ENCODE results near the gene ELMOD3. TPM values are rescaled to one million over a fixed set of nuclear protein-coding genes. Genes with fewer than 3 reads are reported as not detected.

ELMOD3 gene
- total and polyA plus RNA-seq, 9 of the 15 experiments (the other 6 are each of a cell fraction or from before 2014, with no cell fraction given) = 2.7 to 18.7 (median 11.6) TPM

DNA sequence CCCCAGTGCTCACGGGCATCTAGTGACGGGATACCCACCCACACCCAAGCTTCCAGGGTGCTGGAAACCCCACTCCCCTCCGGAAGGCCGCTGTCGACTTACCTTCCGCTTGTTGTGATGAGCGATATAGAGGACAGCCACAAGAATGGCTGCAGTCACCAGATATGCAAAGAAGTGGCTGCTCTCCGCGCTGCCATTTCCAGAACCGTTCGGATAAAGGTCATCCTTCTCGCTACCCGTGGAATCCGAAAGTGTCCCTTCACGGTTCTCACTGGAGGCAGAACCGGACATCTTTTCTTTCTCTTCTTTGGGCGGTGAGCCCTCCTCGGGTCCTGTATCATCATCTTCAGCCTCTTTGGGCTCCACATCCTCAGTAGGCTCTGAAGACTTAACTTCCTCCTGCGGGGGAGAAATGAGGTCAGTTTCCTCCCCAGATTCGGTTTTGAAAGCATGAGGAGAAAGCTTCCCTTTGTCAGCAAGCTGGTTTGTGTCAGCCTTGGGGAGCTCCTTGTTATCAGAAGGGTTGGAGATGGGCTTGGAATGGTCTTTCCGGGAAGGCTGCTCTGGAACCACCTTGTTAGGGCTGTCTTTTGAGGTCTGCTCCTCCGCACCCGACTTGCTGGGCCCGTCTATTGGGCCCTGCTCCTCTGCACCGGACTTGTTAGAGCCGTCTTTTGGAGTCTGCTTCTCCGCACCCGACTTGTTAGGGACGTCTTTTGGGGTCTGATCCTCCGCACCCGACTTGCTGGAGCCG is 28.0 kb upstream of the ELMOD3 start (continued):
- TF ChIP-seq, protein P1, sequence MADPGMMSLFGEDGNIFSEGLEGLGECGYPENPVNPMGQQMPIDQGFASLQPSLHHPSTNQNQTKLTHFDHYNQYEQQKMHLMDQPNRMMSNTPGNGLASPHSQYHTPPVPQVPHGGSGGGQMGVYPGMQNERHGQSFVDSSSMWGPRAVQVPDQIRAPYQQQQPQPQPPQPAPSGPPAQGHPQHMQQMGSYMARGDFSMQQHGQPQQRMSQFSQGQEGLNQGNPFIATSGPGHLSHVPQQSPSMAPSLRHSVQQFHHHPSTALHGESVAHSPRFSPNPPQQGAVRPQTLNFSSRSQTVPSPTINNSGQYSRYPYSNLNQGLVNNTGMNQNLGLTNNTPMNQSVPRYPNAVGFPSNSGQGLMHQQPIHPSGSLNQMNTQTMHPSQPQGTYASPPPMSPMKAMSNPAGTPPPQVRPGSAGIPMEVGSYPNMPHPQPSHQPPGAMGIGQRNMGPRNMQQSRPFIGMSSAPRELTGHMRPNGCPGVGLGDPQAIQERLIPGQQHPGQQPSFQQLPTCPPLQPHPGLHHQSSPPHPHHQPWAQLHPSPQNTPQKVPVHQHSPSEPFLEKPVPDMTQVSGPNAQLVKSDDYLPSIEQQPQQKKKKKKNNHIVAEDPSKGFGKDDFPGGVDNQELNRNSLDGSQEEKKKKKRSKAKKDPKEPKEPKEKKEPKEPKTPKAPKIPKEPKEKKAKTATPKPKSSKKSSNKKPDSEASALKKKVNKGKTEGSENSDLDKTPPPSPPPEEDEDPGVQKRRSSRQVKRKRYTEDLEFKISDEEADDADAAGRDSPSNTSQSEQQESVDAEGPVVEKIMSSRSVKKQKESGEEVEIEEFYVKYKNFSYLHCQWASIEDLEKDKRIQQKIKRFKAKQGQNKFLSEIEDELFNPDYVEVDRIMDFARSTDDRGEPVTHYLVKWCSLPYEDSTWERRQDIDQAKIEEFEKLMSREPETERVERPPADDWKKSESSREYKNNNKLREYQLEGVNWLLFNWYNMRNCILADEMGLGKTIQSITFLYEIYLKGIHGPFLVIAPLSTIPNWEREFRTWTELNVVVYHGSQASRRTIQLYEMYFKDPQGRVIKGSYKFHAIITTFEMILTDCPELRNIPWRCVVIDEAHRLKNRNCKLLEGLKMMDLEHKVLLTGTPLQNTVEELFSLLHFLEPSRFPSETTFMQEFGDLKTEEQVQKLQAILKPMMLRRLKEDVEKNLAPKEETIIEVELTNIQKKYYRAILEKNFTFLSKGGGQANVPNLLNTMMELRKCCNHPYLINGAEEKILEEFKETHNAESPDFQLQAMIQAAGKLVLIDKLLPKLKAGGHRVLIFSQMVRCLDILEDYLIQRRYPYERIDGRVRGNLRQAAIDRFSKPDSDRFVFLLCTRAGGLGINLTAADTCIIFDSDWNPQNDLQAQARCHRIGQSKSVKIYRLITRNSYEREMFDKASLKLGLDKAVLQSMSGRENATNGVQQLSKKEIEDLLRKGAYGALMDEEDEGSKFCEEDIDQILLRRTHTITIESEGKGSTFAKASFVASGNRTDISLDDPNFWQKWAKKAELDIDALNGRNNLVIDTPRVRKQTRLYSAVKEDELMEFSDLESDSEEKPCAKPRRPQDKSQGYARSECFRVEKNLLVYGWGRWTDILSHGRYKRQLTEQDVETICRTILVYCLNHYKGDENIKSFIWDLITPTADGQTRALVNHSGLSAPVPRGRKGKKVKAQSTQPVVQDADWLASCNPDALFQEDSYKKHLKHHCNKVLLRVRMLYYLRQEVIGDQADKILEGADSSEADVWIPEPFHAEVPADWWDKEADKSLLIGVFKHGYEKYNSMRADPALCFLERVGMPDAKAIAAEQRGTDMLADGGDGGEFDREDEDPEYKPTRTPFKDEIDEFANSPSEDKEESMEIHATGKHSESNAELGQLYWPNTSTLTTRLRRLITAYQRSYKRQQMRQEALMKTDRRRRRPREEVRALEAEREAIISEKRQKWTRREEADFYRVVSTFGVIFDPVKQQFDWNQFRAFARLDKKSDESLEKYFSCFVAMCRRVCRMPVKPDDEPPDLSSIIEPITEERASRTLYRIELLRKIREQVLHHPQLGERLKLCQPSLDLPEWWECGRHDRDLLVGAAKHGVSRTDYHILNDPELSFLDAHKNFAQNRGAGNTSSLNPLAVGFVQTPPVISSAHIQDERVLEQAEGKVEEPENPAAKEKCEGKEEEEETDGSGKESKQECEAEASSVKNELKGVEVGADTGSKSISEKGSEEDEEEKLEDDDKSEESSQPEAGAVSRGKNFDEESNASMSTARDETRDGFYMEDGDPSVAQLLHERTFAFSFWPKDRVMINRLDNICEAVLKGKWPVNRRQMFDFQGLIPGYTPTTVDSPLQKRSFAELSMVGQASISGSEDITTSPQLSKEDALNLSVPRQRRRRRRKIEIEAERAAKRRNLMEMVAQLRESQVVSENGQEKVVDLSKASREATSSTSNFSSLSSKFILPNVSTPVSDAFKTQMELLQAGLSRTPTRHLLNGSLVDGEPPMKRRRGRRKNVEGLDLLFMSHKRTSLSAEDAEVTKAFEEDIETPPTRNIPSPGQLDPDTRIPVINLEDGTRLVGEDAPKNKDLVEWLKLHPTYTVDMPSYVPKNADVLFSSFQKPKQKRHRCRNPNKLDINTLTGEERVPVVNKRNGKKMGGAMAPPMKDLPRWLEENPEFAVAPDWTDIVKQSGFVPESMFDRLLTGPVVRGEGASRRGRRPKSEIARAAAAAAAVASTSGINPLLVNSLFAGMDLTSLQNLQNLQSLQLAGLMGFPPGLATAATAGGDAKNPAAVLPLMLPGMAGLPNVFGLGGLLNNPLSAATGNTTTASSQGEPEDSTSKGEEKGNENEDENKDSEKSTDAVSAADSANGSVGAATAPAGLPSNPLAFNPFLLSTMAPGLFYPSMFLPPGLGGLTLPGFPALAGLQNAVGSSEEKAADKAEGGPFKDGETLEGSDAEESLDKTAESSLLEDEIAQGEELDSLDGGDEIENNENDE (IDR thresholded peaks at IDR 0.05; ENCODE audit: low read depth, low read length) = no peak
- no peak for TF ChIP-seq ZFP1 (CRISPR knock-in tag; IDR thresholded peaks at IDR 0.05)
- TF ChIP-seq NCOR1 (IDR thresholded peaks at IDR 0.05) = peak; percentile 62
- no peak for TF ChIP-seq ZNF347 (CRISPR knock-in tag; IDR thresholded peaks at IDR 0.05; ENCODE audit: low read depth)
- TF ChIP-seq, protein P2, sequence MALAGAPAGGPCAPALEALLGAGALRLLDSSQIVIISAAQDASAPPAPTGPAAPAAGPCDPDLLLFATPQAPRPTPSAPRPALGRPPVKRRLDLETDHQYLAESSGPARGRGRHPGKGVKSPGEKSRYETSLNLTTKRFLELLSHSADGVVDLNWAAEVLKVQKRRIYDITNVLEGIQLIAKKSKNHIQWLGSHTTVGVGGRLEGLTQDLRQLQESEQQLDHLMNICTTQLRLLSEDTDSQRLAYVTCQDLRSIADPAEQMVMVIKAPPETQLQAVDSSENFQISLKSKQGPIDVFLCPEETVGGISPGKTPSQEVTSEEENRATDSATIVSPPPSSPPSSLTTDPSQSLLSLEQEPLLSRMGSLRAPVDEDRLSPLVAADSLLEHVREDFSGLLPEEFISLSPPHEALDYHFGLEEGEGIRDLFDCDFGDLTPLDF (CRISPR knock-in tag; IDR thresholded peaks at IDR 0.05) = no peak
- TF ChIP-seq ELF4 (CRISPR knock-in tag; IDR thresholded peaks at IDR 0.05) = no peak
- TF ChIP-seq ATF1 (CRISPR knock-in tag; IDR thresholded peaks at IDR 0.05) = no peak
- TF ChIP-seq ATF1 (tag; IDR thresholded peaks at IDR 0.05) = peak; percentile 34; the same call in 1 of the 2 replicates
- TF ChIP-seq POLR2AphosphoS5 (IDR thresholded peaks at IDR 0.05; ENCODE audit: control insufficient read depth, insufficient read depth, low read depth, low read length) = no peak; the same call in 1 of the 2 replicates
- no peak for TF ChIP-seq CAMTA2 (CRISPR knock-in tag; conservative IDR thresholded peaks at IDR 0.05)
- peak; percentile 24; the same call in 1 of the 2 replicates for TF ChIP-seq ESRRA (IDR thresholded peaks at IDR 0.05; ENCODE audit: borderline replicate concordance, low read depth)
- TF ChIP-seq ZNF668 (CRISPR knock-in tag; IDR thresholded peaks at IDR 0.05) = no peak
- TF ChIP-seq HDAC2 (IDR thresholded peaks at IDR 0.05) = no peak
- TF ChIP-seq NRF1 (conservative IDR thresholded peaks at IDR 0.05 in 1 of 2, IDR thresholded peaks at IDR 0.05 in 1 of 2) = 0 out of 4 replicates have a peak, but pooled peaks of 1 of the 2 experiments have one; percentile 16
- peak; percentile 47; the same call in 1 of the 2 replicates for TF ChIP-seq CXXC5 (CRISPR knock-in tag; IDR thresholded peaks at IDR 0.05)
- no peak for TF ChIP-seq THRAP3 (IDR thresholded peaks at IDR 0.05; ENCODE audit: borderline replicate concordance)
- no peak for TF ChIP-seq KDM5B (IDR thresholded peaks at IDR 0.05; ENCODE audit: insufficient replicate concordance, low read depth, low read length)

All from K562 (cell line).